HUES48 (cell line): ENCODE data around the gene NR2C2.

Experiments used
- H3K27ac ChIP-seq: one replicate; pipeline ENCODE4 v1.7.0; 2013; ENCODE audit warnings: low read depth, low read length, inconsistent platforms
- H3K27me3 ChIP-seq: 2 replicates; pipeline ENCODE4 v1.6.1; 2013; ENCODE audit warnings: mild to moderate bottlenecking, low read length; ENCODE audit not compliant: control insufficient read depth, insufficient read depth
- H3K36me3 ChIP-seq: 2 replicates; pipeline ENCODE4 v1.6.1; 2013; ENCODE audit warnings: low read length; ENCODE audit not compliant: control insufficient read depth, insufficient read depth
- H3K4me1 ChIP-seq: 2 replicates; pipeline ENCODE4 v1.6.1; 2013; ENCODE audit warnings: mild to moderate bottlenecking, low read length; ENCODE audit not compliant: control insufficient read depth, insufficient read depth
- H3K4me3 ChIP-seq: 2 replicates; pipeline ENCODE4 v1.5.1; 2013; ENCODE audit warnings: mild to moderate bottlenecking, low read depth, low read length
- H3K9ac ChIP-seq: 2 replicates; pipeline ENCODE4 v1.6.1; 2013; ENCODE audit warnings: mild to moderate bottlenecking, low read depth, low read length, moderate library complexity
- H3K9me3 ChIP-seq: 2 replicates; pipeline ENCODE4 v1.6.1; 2013; ENCODE audit warnings: low read length; ENCODE audit not compliant: control insufficient read depth, insufficient read depth

Gene NR2C2

DNA sequence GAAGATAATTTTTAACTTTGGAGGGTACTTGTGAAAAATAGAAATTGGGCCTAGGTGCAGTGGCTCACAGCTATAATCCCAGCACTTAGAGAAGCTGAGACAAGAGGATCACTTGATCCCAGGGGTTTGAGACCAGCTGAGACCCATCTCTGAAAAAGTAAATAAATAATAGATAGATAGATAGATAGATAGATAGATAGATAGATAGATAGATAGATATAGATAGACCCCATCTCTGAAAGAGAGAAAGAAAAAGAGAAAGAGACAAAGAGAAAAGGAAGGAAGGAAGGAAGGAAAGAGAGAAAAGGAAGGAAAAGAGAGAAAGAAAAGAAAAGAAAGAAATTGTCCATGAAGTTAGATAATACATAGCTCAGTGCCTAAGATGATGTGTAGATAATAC lies 82.2 kb downstream of the NR2C2 start:
- H3K4me1 ChIP-seq, result peaks cover 8% of the 10 kb centered on the region
- H3K36me3 ChIP-seq, result peaks cover 93% of the 10 kb centered on the region
- H3K4me3 ChIP-seq, result no peak overlapping the region
- H3K27ac ChIP-seq, result no peak overlapping the region
- no peaks in the 10 kb centered on the region for H3K27me3 ChIP-seq
- no peaks in the 10 kb centered on the region for H3K9me3 ChIP-seq
- no peak overlapping the region for H3K9ac ChIP-seq

DNA sequence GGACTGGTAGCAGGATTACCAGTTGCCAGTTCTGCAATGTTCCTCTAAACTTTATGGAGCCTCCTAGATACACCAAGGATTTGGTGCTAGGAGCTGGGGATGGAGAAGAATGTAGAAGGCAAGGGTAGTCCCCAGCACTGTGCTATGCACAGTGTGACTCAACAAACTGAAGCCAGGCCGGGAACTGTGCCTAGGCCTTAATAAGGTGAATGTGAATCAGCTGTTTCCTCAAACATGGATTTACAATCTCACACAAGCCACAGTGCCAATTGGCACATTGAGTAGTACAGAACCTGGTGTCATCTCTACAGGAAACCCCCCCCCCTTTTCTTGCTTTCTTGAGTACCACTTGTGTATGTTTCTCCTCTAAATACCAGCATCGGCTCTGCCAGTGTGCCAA lies 85.3 kb downstream of the NR2C2 start:
- peaks cover 93% of the 10 kb centered on the region for H3K36me3 ChIP-seq
- H3K27ac ChIP-seq, result no peak overlapping the region
- no peaks in the 10 kb centered on the region for H3K9me3 ChIP-seq

GRCh38 chr3:15033103-15033502 lies 85.7 kb downstream of the NR2C2 start:
- Histone ChIP-seq H3K4me1 (no peaks in the 10 kb centered on the region), H3K4me3 (no peak overlapping the region), H3K9me3 (no peaks in the 10 kb centered on the region), H3K36me3 (peaks cover 95% of the 10 kb centered on the region), H3K9ac (no peak overlapping the region), H3K27ac (no peak overlapping the region), H3K27me3 (no peaks in the 10 kb centered on the region)

More for the DNA sequence above, 85.3 kb downstream of the NR2C2 start:
- H3K4me3 ChIP-seq, result no peak overlapping the region
- no peak overlapping the region for H3K9ac ChIP-seq
- no peaks in the 10 kb centered on the region for H3K27me3 ChIP-seq
- H3K4me1 ChIP-seq, result no peaks in the 10 kb centered on the region

DNA sequence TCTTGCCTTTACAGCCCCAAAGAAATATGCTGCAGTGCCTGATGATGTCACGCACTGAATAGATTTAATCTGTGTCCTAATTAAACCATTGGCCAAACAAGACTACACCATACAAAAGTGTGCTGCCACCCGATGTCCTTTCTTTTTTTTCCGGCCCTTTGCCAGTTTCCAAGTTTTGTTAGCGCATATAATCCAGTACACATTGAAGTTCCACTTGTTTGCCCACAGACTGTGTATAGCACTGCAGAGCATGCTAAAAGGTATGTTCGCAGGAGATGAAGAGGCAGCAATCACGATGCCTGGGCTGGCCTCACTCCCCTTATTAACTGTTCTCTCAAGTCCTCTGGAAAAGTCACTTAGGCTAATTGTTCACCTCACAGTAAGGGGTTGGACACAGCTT lies 90.9 kb downstream of the NR2C2 start:
- Histone ChIP-seq H3K4me3 (no peak overlapping the region), H3K36me3 (peaks cover 96% of the 10 kb centered on the region), H3K4me1 (no peaks in the 10 kb centered on the region), H3K27ac (no peak overlapping the region), H3K9ac (no peak overlapping the region), H3K27me3 (no peaks in the 10 kb centered on the region), H3K9me3 (no peaks in the 10 kb centered on the region)

GRCh38 chr3:15040844-15041243 lies 93.5 kb downstream of the NR2C2 start:
- no peaks in the 10 kb centered on the region for H3K9me3 ChIP-seq
- peaks cover 98% of the 10 kb centered on the region for H3K36me3 ChIP-seq
- H3K27me3 ChIP-seq, result no peaks in the 10 kb centered on the region
- H3K9ac ChIP-seq, result no peak overlapping the region
- peak overlapping the region; percentile 14 for H3K27ac ChIP-seq
- H3K4me3 ChIP-seq, result no peak overlapping the region
- no peaks in the 10 kb centered on the region for H3K4me1 ChIP-seq

- Histone ChIP-seq H3K36me3 (peaks cover 100% of the 10 kb centered on the region), H3K9me3 (no peaks in the 10 kb centered on the region), H3K4me3 (no peak overlapping the region), H3K27me3 (no peaks in the 10 kb centered on the region), H3K27ac (no peak overlapping the region), H3K9ac (no peak overlapping the region), H3K4me1 (no peaks in the 10 kb centered on the region)
These were observed 94.6 kb downstream of the NR2C2 start for GRCh38 chr3:15041950-15042349.

DNA sequence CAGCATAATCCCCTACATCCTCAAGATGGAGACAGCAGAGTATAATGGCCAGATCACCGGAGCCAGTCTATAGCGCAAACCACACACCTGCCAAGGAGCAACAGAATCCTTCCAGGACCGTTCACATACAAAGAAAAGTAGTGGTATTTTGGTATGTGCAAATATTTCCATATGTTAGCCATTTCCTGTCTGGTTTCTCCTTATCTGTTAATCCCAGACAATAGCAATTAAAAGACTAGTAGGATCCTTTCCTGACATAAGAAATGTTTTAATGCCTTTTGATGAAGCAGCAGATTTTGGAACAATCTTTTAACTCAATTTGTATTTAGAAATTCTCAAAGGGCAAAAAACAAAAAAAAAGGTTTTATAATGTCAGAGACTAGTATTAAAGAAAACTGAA lies 95.6 kb downstream of the NR2C2 start:
- Histone ChIP-seq H3K9me3 (no peaks in the 10 kb centered on the region), H3K9ac (no peak overlapping the region), H3K27ac (no peak overlapping the region), H3K36me3 (peaks cover 100% of the 10 kb centered on the region), H3K4me3 (no peak overlapping the region), H3K27me3 (no peaks in the 10 kb centered on the region), H3K4me1 (no peaks in the 10 kb centered on the region)

GRCh38 chr3:15043408-15044171 lies 96.2 kb downstream of the NR2C2 start:
- H3K36me3 ChIP-seq, result peaks cover 100% of the 10 kb centered on the region
- no peaks in the 10 kb centered on the region for H3K9me3 ChIP-seq

GRCh38 chr3:15044326-15044725 lies 96.9 kb downstream of the NR2C2 start:
- no peak overlapping the region for H3K9ac ChIP-seq
- no peaks in the 10 kb centered on the region for H3K27me3 ChIP-seq
- H3K27ac ChIP-seq, result no peak overlapping the region
- no peaks in the 10 kb centered on the region for H3K9me3 ChIP-seq
- no peak overlapping the region for H3K4me3 ChIP-seq
- H3K4me1 ChIP-seq, result no peaks in the 10 kb centered on the region
- H3K36me3 ChIP-seq, result peaks cover 100% of the 10 kb centered on the region

More at GRCh38 chr3:15043408-15044171, 96.2 kb downstream of the NR2C2 start:
- Histone ChIP-seq H3K27ac (no peak overlapping the region), H3K4me3 (no peak overlapping the region), H3K4me1 (no peaks in the 10 kb centered on the region), H3K27me3 (no peaks in the 10 kb centered on the region), H3K9ac (no peak overlapping the region)

- no peaks in the 10 kb centered on the region for H3K4me1 ChIP-seq
- no peak overlapping the region for H3K9ac ChIP-seq
- H3K36me3 ChIP-seq, result peaks cover 100% of the 10 kb centered on the region
- no peaks in the 10 kb centered on the region for H3K9me3 ChIP-seq
- no peak overlapping the region for H3K4me3 ChIP-seq
- H3K27ac ChIP-seq, result no peak overlapping the region
- no peaks in the 10 kb centered on the region for H3K27me3 ChIP-seq
These were observed 98.3 kb downstream of the NR2C2 start for GRCh38 chr3:15045667-15046066.

DNA sequence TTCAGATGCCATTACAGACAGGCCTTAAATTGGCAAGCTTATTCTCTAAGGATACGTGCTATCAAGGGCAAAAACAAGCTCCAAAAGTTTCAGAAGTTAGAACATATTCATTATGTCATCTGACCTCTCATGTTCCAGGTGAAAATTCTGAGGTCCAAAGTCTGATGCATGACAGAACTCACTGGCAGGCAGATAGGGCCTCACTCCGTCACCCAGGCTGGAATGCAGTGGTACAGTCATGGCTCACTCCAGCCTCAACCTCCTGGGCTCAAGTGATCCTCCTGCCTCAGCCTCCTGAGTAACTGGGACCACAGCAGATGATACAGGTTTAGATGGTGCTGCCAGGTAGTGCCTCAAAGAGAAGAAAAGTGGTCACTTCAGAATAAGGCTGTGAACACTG lies 102.2 kb downstream of the NR2C2 start:
- Histone ChIP-seq H3K27me3 (no peaks in the 10 kb centered on the region), H3K4me3 (no peak overlapping the region), H3K4me1 (no peaks in the 10 kb centered on the region), H3K27ac (no peak overlapping the region), H3K9me3 (no peaks in the 10 kb centered on the region), H3K36me3 (peaks cover 81% of the 10 kb centered on the region), H3K9ac (no peak overlapping the region)
